HG02840 (cell line): Measurements from ENCODE around the gene PACS1.
"Not testable (repeated sequence)": the region's sequence is repeated elsewhere in the genome, so short reads cannot be mapped to it uniquely, and the experiment has no call there.

Experiments
- ATAC-seq: cut with Tn5 transposase; IDR thresholded peaks from one replicate; pipeline ENCODE4 v1.9.1; 2021; ENCODE audit warnings: mild to moderate bottlenecking, moderate library complexity, moderate number of reproducible peaks; ENCODE audit not compliant: unreplicated experiment, low FRiP score

Gene PACS1

GRCh38 chr11:66106786-66107599 lies 36.9 kb downstream of the PACS1 start:
- ATAC-seq, result no peak

DNA sequence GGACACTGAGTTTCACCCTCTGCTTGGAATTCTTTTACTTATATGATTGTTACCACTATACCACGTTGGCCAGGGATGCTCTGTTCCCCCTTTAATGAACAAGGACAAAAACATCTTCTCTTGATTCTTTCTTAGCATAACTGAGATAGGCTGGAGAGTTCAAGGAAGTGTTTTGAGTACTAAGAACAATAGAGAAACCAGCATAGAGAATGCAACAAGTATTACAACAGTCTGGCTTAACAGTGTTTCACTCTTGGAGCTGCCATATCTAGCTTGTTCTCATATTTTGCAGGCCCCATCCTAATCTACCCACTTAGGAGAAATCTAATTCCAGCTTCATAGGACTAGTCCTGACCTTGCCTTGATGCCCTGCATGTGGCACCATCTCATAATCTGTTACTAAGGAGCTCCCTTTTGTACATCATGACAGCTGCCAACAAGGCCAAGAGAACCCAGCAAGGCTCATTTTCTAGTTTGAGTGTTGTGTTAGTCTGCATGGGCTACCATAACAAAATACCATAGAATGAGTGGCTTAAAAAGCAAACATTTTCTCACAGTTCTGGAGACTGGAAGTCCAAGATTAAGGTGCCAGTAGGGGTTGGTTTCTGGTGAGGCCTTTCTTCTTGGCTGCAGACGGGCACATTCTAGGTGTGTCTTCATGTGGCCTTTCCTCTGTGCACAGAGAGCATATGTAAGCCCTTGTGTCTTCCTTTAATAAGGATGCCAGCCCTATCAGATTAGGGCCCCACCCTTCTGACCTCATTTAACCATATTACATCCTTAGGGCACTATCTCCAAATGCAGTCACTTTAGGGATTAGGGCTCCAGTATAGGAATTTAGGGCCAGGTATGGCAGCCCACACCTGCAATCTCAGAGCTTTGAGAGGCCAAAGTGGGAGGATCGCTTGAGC lies 37.8 kb downstream of the PACS1 start:
- ATAC-seq, result no peak

DNA sequence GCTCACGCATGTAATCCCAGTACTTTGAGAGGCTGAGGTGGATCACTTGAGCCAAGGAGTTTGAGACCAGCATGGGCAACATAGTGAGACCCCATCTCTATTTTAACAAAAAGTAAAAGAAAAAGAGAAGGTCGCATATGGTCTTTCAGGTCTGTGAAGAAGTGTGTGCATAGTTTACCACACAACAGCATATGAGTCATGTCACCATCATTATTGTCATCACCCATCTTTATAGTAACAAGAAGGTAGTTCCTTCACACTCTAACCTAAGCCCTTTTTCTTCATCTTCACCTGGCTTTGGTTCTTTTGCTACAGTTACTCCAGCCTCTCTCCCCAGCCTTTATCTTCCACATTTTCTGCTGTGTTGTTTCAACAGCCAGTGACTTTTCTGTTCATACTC lies 39.2 kb downstream of the PACS1 start:
- no peak for ATAC-seq

- no peak for ATAC-seq
Measured at GRCh38 chr11:66111158-66111557, 41.1 kb downstream of the PACS1 start.

- ATAC-seq, result no peak
Measured at GRCh38 chr11:66112041-66112491, 42.0 kb downstream of the PACS1 start.

- ATAC-seq, result no peak
Measured at GRCh38 chr11:66112601-66113499, 42.8 kb downstream of the PACS1 start.

DNA sequence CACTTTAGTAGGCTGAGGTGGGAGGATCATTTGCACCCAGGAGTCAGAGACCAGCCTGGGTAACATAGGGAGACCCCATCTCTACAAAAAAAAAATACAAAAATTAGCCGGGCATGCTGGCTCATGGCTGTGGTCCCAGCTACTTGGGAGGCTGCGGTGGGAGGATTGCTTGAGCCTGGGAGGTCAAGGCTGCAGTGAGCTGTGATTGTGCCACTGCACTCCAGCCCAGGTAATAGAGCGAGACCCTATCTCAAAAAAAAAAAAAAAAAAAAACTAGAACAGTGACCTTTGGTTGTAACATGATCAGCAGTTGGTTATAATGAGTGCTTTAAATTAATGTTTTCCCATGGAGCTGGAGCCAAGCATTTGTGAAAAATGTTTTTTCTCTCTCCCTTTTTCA lies 44.9 kb downstream of the PACS1 start:
- ATAC-seq, result not testable (repeated sequence)

- no peak for ATAC-seq
Measured at GRCh38 chr11:66115638-66116301, 45.7 kb downstream of the PACS1 start.

- no peak for ATAC-seq
Measured at GRCh38 chr11:66116576-66117361, 46.7 kb downstream of the PACS1 start.

DNA sequence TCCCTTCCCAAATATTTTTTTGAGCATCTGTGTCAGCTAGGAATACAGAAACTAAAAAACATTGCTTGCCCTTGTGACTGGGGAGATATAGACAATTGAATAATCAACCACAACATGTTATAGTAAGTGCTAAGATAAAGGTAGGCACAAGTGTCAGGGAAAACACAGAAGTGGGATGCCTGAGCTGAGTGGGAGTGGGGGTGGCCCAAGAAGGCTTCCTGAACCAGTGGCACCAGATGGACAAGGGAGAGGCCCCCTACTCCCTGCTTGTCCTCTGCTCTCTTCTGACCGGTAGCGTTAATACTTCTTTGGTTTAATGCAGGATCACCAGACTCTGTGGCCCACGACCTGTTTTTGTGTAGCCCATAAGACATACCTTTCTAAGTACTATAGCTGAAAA lies 48.8 kb downstream of the PACS1 start:
- no peak for ATAC-seq

GRCh38 chr11:66119348-66120133 lies 49.5 kb downstream of the PACS1 start:
- ATAC-seq, result no peak

DNA sequence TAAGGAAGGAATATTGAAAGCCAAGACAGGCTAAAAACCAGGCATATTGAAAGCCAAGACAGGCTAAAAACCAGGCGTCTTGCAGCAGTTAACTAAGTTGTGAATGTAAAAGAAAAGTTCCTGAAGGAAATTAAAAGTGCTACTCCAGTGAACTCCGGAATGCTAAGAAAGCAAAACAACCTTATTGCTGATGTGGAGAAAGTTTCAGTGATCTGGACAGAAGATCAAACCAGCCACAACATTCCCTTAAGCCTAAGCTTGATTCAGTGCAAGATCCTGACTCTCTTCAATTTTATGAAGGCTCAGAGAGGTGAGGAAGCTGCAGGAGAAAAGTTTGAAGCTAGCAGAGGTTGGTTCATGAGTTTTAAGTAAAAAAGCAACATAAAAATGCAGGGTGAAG lies 51.4 kb downstream of the PACS1 start:
- ATAC-seq, result no peak

DNA sequence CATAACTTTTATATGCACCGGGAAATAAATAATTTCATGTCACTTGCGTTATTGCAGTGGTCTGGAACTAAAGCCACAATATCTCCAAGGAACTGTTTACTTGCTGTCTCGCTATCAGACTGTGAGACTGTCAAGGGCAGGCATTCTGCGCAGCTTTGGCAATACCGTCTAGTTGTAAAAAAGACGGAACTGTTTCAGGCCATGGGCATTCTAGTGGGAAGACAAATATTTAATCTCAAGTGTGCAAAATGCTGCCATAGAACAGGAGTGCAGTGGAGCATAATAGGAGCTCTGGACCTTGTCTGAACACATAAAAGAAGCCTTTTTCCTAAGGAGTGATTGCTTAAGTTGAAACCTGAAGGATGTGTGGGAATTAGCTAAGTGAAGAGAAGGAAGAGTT lies 53.8 kb downstream of the PACS1 start:
- ATAC-seq, result no peak

DNA sequence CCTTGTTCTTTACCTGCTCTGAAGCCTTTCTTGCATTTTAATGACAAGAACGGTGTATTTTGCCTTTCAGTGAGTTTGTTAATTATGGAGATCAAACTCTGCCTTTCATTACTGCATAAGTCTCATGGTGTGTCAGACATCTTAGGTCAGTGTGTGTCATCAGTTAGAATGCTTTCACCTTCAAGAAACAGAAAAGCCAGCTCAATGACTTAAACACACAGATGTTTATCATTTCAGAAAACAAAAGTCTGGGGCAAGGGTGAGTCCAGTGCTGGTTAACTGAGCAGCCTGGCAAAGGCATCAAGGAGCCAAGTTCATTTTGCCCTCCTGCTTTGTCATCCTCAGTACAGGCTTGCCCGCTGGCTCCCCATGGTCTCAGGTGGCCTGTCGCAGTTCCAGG lies 54.5 kb downstream of the PACS1 start:
- no peak for ATAC-seq

- ATAC-seq, result no peak
Measured at GRCh38 chr11:66126064-66126463, 56.0 kb downstream of the PACS1 start.

- ATAC-seq, result no peak
Measured at GRCh38 chr11:66126808-66127555, 56.9 kb downstream of the PACS1 start.

GRCh38 chr11:66130978-66131377 lies 60.9 kb downstream of the PACS1 start:
- no peak for ATAC-seq
